Stimulated activated CD8-positive, alpha-beta memory T cell treated with anti-CD3 and anti-CD28 coated beads, Interleukin-15, amount 100 ng/mL, for 24 hours (primary cell): ENCODE measurements around the gene KCTD1.

Experiments
- DNase-seq: peaks from one replicate; pipeline ENCODE4 v3.0.0-alpha.2; 2020; ENCODE audit warnings: low read depth

KCTD1 gene

GRCh38 chr18:26548415-26549262 is at the start of gene KCTD1:
KCTD1 (minus strand) TSS chr18:26548553; CDS start chr18:26548536, 17 bp downstream.
- DNase-seq = peak; percentile 35

GRCh38 chr18:26593365-26594320 is 45.3 kb upstream of the KCTD1 start:
- no peak for DNase-seq

- DNase-seq = no peak
These were observed 36.4 kb upstream of the KCTD1 start for GRCh38 chr18:26584745-26585144.

- no peak for DNase-seq
These were observed 31.7 kb upstream of the KCTD1 start for GRCh38 chr18:26579941-26580618.

GRCh38 chr18:26575865-26576217 is 27.5 kb upstream of the KCTD1 start:
- no peak for DNase-seq

GRCh38 chr18:26574958-26575864 is 26.9 kb upstream of the KCTD1 start:
- DNase-seq = no peak

- no peak for DNase-seq
These were observed 20.7 kb upstream of the KCTD1 start for GRCh38 chr18:26568926-26569665.

- no peak for DNase-seq
These were observed 20.2 kb upstream of the KCTD1 start for GRCh38 chr18:26568513-26568912.

GRCh38 chr18:26566874-26567555 is 18.7 kb upstream of the KCTD1 start:
- DNase-seq = no peak

GRCh38 chr18:26565514-26565913 is 17.2 kb upstream of the KCTD1 start:
- DNase-seq = no peak

- DNase-seq = no peak
These were observed 14.7 kb upstream of the KCTD1 start for GRCh38 chr18:26563024-26563423.

- no peak for DNase-seq
These were observed 14.2 kb upstream of the KCTD1 start for GRCh38 chr18:26562568-26562967.

GRCh38 chr18:26561769-26562168 is 13.4 kb upstream of the KCTD1 start:
- no peak for DNase-seq

- no peak for DNase-seq
These were observed 8.2 kb upstream of the KCTD1 start for GRCh38 chr18:26556573-26556972.

GRCh38 chr18:26555804-26556553 is 7.6 kb upstream of the KCTD1 start:
- no peak for DNase-seq

GRCh38 chr18:26553943-26554342 is 5.6 kb upstream of the KCTD1 start:
- DNase-seq = no peak

GRCh38 chr18:26551695-26552081 is 3.3 kb upstream of the KCTD1 start:
- DNase-seq = no peak

GRCh38 chr18:26550998-26551694 is 2.8 kb upstream of the KCTD1 start:
- DNase-seq = no peak
